Measurements from ENCODE around the gene SSR2. TPM values are rescaled to one million over a fixed set of nuclear protein-coding genes. Genes with fewer than 3 reads are reported as not detected.

SSR2 gene
- total and polyA plus RNA-seq, 7 experiments from 2014 or later, result 207 to 393 (median 268) TPM

DNA sequence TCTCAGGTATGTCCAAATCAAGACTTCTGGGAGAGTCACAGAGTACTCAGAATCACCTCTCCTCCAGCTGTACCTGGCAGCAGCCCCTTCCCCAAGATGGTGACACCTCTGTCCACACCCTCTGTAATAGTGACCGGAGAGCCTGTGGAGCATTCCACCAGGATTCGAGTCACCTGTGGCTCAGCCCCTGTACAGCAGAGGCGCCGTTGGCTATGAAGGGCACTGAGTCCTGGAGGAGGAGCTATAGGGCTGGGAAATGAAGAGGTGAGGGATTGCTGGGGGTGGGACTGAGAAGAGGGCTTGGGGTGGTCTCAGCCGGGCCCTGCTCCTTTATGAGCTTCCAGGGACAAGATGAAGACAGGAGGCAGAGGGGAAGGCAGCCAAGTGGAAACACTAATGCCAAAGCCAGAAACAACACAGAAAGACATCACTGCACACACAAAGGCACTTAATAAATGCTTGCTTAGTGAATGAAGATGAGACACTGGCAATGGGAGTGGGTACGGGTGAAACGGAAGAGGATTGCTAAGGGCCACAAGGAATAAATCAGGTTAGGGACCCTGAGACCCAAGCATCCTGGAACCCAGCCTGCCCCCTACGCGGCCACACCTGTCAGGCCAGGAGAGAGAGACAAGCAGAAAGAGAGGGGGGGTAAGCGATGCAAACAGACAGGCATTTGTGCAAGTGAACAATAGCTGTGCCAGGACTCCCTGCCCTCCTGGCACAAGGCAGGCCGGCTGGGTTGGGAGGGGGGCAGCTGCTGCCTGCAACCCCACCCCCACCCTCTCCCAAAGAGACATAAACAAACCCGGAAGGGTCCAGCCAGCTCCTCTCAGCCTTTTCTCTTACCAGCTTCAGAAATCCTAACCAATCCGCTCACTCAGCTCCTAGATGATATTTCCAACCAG lies 46.3 kb downstream of the SSR2 start:
- H3K9me3 ChIP-seq (ENCODE audit: control insufficient read depth in 2 of 3, low read length in 3 of 3), result no peaks in the 10 kb centered on the region
- peak overlapping the region; percentile 74 for H3K4me3 ChIP-seq (ENCODE audit: low read length)
- Mint-ChIP-seq H3K4me3 (peak overlapping the region; percentile 89 to 98 (median 94)), H3K27ac (peak overlapping the region; percentile 83 to 98 (median 95)), H3K27me3 (no peaks in the 10 kb centered on the region), H3K4me1 (peaks cover 61 to 79% (median 69%) of the 10 kb centered on the region in 7 donors), H3K36me3 (peaks cover 0 to 35% (median 22%) of the 10 kb centered on the region in 5 donors), H3K9me3 (peaks cover 0 to 5% (median 0%) of the 10 kb centered on the region in 11 donors)
- intact Hi-C loops (cut with micrococcal nuclease), result loop anchor here (2.0 to 5.0 kb wide), 2 partner anchors 14 to 287 kb away; partner anchors contain the start of genes DAP3 (in 1 of the 2) and YY1AP1 (in 1 of the 2)
- H3K27ac ChIP-seq (ENCODE audit: low read depth, low read length), result peak overlapping the region; percentile 90
- H3K4me1 ChIP-seq (ENCODE audit: control insufficient read depth in 2 of 2, insufficient read depth in 2 of 2, low read length in 2 of 2), result peaks cover 57 to 62% of the 10 kb centered on the region in 2 donors
- no peaks in the 10 kb centered on the region for H3K27me3 ChIP-seq (ENCODE audit: control insufficient read depth in 2 of 2, insufficient read depth in 2 of 2, low read length in 2 of 2)
- POLR2A ChIA-PET, result interaction anchor here (0.6 to 9.5 kb wide), 12 partner anchors 6 to 41 kb away, joined by 3 to 144 read pairs (median 6); partner anchors contain the start of genes ARHGEF2, KHDC4 and RXFP4
- DNase-seq (no peak), ATAC-seq (no peak)
- H3K36me3 ChIP-seq (ENCODE audit: control insufficient read depth in 2 of 3, insufficient read depth in 3 of 3, low read length in 3 of 3), result peaks cover 0 to 36% (median 0%) of the 10 kb centered on the region in 3 experiments
- CTCF ChIA-PET, result interaction anchor here (0.7 to 3.0 kb wide), 3 partner anchors 14 to 26 kb away, joined by 3 to 21 read pairs (median 3); no protein-coding TSS in a partner anchor

DNA sequence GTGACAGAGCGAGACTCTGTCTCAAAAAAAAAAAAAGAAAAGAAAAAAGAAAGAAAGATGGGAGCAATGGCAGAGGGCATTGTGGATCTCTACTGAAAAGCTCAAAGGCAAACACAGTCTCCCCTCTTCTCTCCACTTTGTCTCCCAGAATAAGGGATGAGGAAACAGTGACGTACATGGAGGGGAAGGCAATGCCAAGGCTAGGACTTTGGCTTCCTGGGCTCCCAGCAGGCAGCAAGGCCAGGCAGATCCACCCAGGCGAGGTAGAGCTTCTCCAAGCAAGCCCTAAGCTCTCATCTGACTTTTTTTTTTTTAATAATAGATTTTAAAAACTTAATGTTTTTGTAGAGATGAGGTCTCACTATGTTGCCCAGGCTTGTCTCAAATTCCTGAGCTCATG lies 47.0 kb downstream of the SSR2 start:
- Histone ChIP-seq H3K4me1 (ENCODE audit: control insufficient read depth in 2 of 2, insufficient read depth in 2 of 2, low read length in 2 of 2) (peaks cover 62 to 65% of the 10 kb centered on the region in 2 donors), H3K27ac (ENCODE audit: low read depth, low read length) (peak overlapping the region; percentile 90), H3K4me3 (ENCODE audit: low read length) (no peak overlapping the region), H3K36me3 (ENCODE audit: control insufficient read depth in 2 of 3, insufficient read depth in 3 of 3, low read length in 3 of 3) (peaks cover 0 to 43% (median 0%) of the 10 kb centered on the region in 3 experiments), H3K27me3 (ENCODE audit: control insufficient read depth in 2 of 2, insufficient read depth in 2 of 2, low read length in 2 of 2) (no peaks in the 10 kb centered on the region), H3K9me3 (ENCODE audit: control insufficient read depth in 2 of 3, low read length in 3 of 3) (no peaks in the 10 kb centered on the region)
- Mint-ChIP-seq H3K4me3 (peak overlapping the region; percentile 33 to 98 (median 94)), H3K9me3 (peaks cover 0 to 5% (median 0%) of the 10 kb centered on the region in 11 donors), H3K36me3 (peaks cover 0 to 40% (median 26%) of the 10 kb centered on the region in 5 donors), H3K27ac (peak overlapping the region; percentile 69 to 97 (median 95)), H3K27me3 (no peaks in the 10 kb centered on the region), H3K4me1 (peaks cover 68 to 82% (median 73%) of the 10 kb centered on the region in 7 donors)
- ChIA-PET POLR2A (interaction anchor here (0.7 to 9.5 kb wide), 4 partner anchors 6 to 39 kb away, joined by 3 to 144 read pairs (median 35); partner anchors contain the start of genes ARHGEF2 and KHDC4), CTCF (interaction anchor here (0.7 to 0.9 kb wide), 2 partner anchors 15 to 25 kb away, joined by 3 read pairs; no protein-coding TSS in a partner anchor)
- ATAC-seq (no peak), DNase-seq (no peak)
- intact Hi-C loops (cut with micrococcal nuclease), result loop anchor here in 1 of 2 donors (2.0 kb wide), 1 partner anchor 15 kb away; no protein-coding TSS in a partner anchor

DNA sequence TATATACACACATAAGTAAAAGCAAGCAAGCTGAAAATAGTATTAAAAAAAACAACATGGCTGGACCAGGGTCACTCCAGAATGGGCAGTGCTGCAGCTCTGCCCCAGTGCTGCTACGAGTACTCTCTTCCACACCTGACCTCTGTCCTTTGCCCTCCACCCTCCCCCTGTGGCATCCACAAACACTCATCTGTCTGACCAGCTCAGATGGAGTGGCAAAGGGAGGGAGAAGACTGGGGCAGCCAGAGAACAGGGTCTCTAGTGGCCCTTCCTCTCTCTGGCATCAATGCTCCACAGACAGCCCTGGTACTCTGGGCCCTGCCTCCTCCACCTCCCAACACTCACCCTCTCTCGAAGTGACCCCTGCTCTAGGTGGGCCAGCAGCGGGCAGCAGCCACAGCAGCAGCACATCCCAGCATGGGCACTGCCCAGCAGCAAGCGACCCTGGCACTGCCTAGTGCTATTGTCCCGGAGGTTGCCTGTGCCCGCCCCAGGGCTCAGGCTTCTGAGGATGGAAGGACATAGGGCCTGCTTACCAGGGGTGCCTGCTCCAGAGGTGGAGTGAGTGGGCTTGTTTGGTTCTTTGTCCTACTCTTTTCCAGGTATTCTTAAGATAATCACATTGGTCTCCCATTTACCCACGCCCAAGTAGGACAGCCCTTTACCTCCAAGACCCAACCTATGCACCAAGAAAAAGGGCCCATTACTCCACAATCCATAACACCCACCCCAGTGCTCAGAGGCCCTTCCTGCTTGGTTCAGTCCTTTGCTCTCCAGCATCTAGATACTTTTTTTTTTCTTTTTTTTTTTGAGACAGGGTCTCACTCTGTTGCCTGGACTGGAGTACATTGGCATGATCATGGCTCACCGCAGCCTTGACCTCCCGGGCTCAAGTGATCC lies 48.6 kb downstream of the SSR2 start:
- H3K4me1 Mint-ChIP-seq, result peaks cover 84 to 98% (median 87%) of the 10 kb centered on the region in 7 donors
- DNase-seq (no peak), ATAC-seq (no peak)
- peaks cover 0 to 41% (median 25%) of the 10 kb centered on the region in 5 donors for H3K36me3 Mint-ChIP-seq
- intact Hi-C loops (cut with micrococcal nuclease), result loop anchor here in 1 of 2 donors (2.0 kb wide), 1 partner anchor 15 kb away; no protein-coding TSS in a partner anchor
- CTCF ChIA-PET, result no interaction called here
- H3K27me3 ChIP-seq (ENCODE audit: control insufficient read depth in 2 of 2, insufficient read depth in 2 of 2, low read length in 2 of 2), result no peaks in the 10 kb centered on the region
- peaks cover 0 to 42% (median 0%) of the 10 kb centered on the region in 3 experiments for H3K36me3 ChIP-seq (ENCODE audit: control insufficient read depth in 2 of 3, insufficient read depth in 3 of 3, low read length in 3 of 3)
- H3K27ac Mint-ChIP-seq, result peak overlapping the region; percentile 69 to 97 (median 95)
- peak overlapping the region; percentile 26 for H3K4me3 ChIP-seq (ENCODE audit: low read length)
- H3K9me3 ChIP-seq (ENCODE audit: control insufficient read depth in 2 of 3, low read length in 3 of 3), result no peaks in the 10 kb centered on the region
- H3K27ac ChIP-seq (ENCODE audit: low read depth, low read length), result peak overlapping the region; percentile 90
- peaks cover 0 to 3% (median 0%) of the 10 kb centered on the region in 11 donors for H3K9me3 Mint-ChIP-seq
- no peaks in the 10 kb centered on the region for H3K27me3 Mint-ChIP-seq
- peak overlapping the region; percentile 63 to 95 (median 82) for H3K4me3 Mint-ChIP-seq
- H3K4me1 ChIP-seq (ENCODE audit: control insufficient read depth in 2 of 2, insufficient read depth in 2 of 2, low read length in 2 of 2), result peaks cover 77 to 81% of the 10 kb centered on the region in 2 donors
- POLR2A ChIA-PET, result interaction anchor here (1.2 to 9.5 kb wide), 4 partner anchors 8 to 37 kb away, joined by 4 to 144 read pairs (median 4); partner anchors contain the start of genes ARHGEF2 and KHDC4

DNA sequence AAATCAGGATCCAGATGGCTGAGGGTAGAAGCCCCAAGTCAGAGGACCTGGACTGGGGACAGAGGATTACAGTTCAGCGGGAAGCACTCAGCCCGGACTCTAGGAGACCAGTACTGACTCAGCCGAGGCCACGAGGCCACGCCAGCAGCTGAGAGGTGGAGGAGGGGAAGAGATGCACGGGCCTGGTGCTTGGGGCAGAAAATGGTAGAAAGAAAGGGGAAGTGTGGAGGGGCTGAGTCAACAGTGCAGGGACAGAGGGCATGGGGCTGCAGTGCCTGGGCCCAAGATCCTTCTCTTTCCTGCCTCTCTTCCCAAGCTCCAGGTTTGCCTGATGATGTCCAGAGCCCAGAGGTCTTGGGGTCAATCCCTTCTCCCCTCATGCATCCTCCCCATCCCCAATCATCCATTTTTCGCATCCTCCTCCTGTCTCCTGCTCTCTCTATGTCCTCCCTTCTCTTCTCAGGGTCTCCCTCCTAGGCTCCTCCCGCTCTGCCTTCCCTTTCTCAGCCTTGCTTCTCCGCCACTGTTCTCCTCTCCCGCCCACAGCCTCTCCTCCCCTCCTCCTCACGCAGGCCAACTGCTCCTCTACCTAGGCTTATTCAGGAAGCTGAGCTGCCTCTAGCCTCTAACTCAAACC lies 50.1 kb downstream of the SSR2 start:
- ATAC-seq (peak; percentile 89), DNase-seq (peak in 1 of 9 donors; percentile 14)
- peaks cover 0 to 1% (median 0%) of the 10 kb centered on the region in 11 donors for H3K9me3 Mint-ChIP-seq
- Histone ChIP-seq H3K27me3 (ENCODE audit: control insufficient read depth in 2 of 2, insufficient read depth in 2 of 2, low read length in 2 of 2) (no peaks in the 10 kb centered on the region), H3K4me3 (ENCODE audit: low read length) (no peak overlapping the region), H3K36me3 (ENCODE audit: control insufficient read depth in 2 of 3, insufficient read depth in 3 of 3, low read length in 3 of 3) (peaks cover 8 to 48% (median 12%) of the 10 kb centered on the region in 3 experiments), H3K27ac (ENCODE audit: low read depth, low read length) (peak overlapping the region; percentile 66), H3K4me1 (ENCODE audit: control insufficient read depth in 2 of 2, insufficient read depth in 2 of 2, low read length in 2 of 2) (peaks cover 82 to 88% of the 10 kb centered on the region in 2 donors), H3K9me3 (ENCODE audit: control insufficient read depth in 2 of 3, low read length in 3 of 3) (no peaks in the 10 kb centered on the region)
- peaks cover 0 to 42% (median 24%) of the 10 kb centered on the region in 5 donors for H3K36me3 Mint-ChIP-seq
- peaks cover 87 to 99% (median 97%) of the 10 kb centered on the region in 7 donors for H3K4me1 Mint-ChIP-seq
- H3K4me3 Mint-ChIP-seq, result peak overlapping the region; percentile 74 to 95 (median 78)
- peak overlapping the region; percentile 83 to 96 (median 95) for H3K27ac Mint-ChIP-seq
- POLR2A ChIA-PET, result interaction anchor here (1.4 to 9.5 kb wide), 5 partner anchors 9 to 36 kb away, joined by 4 to 144 read pairs (median 5); partner anchors contain the start of genes ARHGEF2 and KHDC4
- CTCF ChIA-PET, result interaction anchor here (1.5 to 5.7 kb wide), 2 partner anchors 8 to 30 kb away, joined by 3 to 39 read pairs; partner anchors contain the start of gene ARHGEF2
- intact Hi-C loops (cut with micrococcal nuclease), result loop anchor here in 1 of 2 donors (2.0 kb wide), 1 partner anchor 14 kb away; no protein-coding TSS in a partner anchor
- H3K27me3 Mint-ChIP-seq, result no peaks in the 10 kb centered on the region

DNA sequence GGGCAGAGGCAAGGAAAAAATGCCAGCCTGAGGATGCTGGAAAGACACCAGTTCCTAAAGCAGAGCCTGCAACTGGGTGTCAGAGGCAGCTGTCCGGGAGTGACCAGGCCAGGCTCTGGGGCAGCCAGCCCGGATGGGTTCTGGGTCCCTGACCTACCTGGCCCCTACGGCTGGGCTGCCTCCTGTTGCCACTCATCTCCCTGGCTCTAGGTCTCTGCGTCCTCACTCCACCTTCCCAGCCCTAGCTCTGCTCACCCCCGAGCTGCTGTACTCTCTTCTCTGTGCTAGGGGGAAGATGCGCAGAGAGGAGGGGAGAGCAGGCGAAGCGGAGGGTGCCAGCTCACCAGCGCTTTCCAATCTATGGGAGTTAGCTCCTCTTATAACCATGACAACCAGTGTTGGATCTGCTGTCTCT lies 51.4 kb downstream of the SSR2 start:
- Mint-ChIP-seq H3K4me1 (peaks cover 78 to 90% (median 85%) of the 10 kb centered on the region in 7 donors), H3K27me3 (no peaks in the 10 kb centered on the region), H3K36me3 (peaks cover 0 to 43% (median 22%) of the 10 kb centered on the region in 5 donors), H3K27ac (peak overlapping the region; percentile 90 to 96 (median 95)), H3K4me3 (peak overlapping the region; percentile 56 to 95 (median 83)), H3K9me3 (peaks cover 0 to 1% (median 0%) of the 10 kb centered on the region in 11 donors)
- peaks cover 9 to 60% (median 21%) of the 10 kb centered on the region in 3 experiments for H3K36me3 ChIP-seq (ENCODE audit: control insufficient read depth in 2 of 3, insufficient read depth in 3 of 3, low read length in 3 of 3)
- intact Hi-C loops (cut with micrococcal nuclease), result no loop called here
- DNase-seq, result no peak
- no peak overlapping the region for H3K4me3 ChIP-seq (ENCODE audit: low read length)
- H3K9me3 ChIP-seq (ENCODE audit: control insufficient read depth in 2 of 3, low read length in 3 of 3), result no peaks in the 10 kb centered on the region
- peaks cover 69 to 77% of the 10 kb centered on the region in 2 donors for H3K4me1 ChIP-seq (ENCODE audit: control insufficient read depth in 2 of 2, insufficient read depth in 2 of 2, low read length in 2 of 2)
- ATAC-seq, result no peak
- POLR2A ChIA-PET, result interaction anchor here (1.2 to 9.5 kb wide), 4 partner anchors 9 to 36 kb away, joined by 3 to 144 read pairs (median 4); partner anchors contain the start of genes ARHGEF2 and KHDC4
- no peaks in the 10 kb centered on the region for H3K27me3 ChIP-seq (ENCODE audit: control insufficient read depth in 2 of 2, insufficient read depth in 2 of 2, low read length in 2 of 2)
- CTCF ChIA-PET, result interaction anchor here (0.7 to 5.7 kb wide), 4 partner anchors 10 to 31 kb away, joined by 3 to 39 read pairs (median 3); partner anchors contain the start of gene ARHGEF2
- H3K27ac ChIP-seq (ENCODE audit: low read depth, low read length), result peak overlapping the region; percentile 66
